ENCODE results near the gene SMARCAD1.
"Not testable (repeated sequence)": the region's sequence is repeated elsewhere in the genome, so short reads cannot be mapped to it uniquely, and the experiment has no call there.

Gene SMARCAD1

DNA sequence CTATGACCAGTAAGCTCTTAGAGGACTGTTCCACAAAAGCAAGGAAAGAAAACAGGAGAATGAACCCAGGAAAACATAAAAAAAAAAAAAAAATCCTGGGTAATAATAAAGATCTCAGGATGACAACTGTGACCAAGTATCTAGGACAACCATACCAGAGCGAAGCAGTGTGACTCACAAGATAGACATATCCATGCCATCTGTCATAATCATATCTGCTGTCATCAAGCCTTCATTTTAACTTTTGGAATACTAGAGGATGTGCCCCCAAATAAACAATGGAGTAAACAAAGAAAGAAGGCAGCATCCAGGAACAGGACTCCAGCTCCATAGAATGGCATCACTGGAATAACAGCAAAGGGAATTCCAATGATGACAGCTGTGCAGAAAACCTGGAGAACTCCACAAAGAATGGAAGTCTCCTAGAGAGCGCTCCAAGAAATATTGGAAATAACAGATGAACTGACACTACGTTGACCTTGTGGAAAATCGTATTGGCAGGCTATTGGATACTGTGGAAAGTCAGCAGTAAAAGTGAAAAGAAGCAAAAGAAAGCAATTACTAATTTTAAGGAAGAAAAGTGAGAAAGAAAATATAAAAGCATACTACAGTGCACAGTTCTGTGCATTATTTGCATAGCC is 99.7 kb downstream of the SMARCAD1 start:
- no peak overlapping the region for H3K27ac ChIP-seq
- no peak for DNase-seq
- no peaks in the 10 kb centered on the region for H3K36me3 ChIP-seq
- no peak overlapping the region for H3K4me3 ChIP-seq (ENCODE audit: low read depth, low read length)
- TF ChIP-seq, protein P1, sequence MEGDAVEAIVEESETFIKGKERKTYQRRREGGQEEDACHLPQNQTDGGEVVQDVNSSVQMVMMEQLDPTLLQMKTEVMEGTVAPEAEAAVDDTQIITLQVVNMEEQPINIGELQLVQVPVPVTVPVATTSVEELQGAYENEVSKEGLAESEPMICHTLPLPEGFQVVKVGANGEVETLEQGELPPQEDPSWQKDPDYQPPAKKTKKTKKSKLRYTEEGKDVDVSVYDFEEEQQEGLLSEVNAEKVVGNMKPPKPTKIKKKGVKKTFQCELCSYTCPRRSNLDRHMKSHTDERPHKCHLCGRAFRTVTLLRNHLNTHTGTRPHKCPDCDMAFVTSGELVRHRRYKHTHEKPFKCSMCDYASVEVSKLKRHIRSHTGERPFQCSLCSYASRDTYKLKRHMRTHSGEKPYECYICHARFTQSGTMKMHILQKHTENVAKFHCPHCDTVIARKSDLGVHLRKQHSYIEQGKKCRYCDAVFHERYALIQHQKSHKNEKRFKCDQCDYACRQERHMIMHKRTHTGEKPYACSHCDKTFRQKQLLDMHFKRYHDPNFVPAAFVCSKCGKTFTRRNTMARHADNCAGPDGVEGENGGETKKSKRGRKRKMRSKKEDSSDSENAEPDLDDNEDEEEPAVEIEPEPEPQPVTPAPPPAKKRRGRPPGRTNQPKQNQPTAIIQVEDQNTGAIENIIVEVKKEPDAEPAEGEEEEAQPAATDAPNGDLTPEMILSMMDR (IDR thresholded peaks at IDR 0.05; ENCODE audit: low read depth, low read length) = no peak
- no peaks in the 10 kb centered on the region for H3K9me3 ChIP-seq (ENCODE audit: severe bottlenecking)
- no peaks in the 10 kb centered on the region for H3K27me3 ChIP-seq (ENCODE audit: insufficient read depth, low read depth, severe bottlenecking)

GRCh38 chr4:94319927-94320326 is 112.3 kb downstream of the SMARCAD1 start:
- H3K36me3 ChIP-seq; H3K9me3 ChIP-seq (ENCODE audit: severe bottlenecking); H3K4me3 ChIP-seq (ENCODE audit: low read depth, low read length); H3K27ac ChIP-seq; H3K27me3 ChIP-seq (ENCODE audit: insufficient read depth, low read depth, severe bottlenecking); DNase-seq: not testable (repeated sequence)

DNA sequence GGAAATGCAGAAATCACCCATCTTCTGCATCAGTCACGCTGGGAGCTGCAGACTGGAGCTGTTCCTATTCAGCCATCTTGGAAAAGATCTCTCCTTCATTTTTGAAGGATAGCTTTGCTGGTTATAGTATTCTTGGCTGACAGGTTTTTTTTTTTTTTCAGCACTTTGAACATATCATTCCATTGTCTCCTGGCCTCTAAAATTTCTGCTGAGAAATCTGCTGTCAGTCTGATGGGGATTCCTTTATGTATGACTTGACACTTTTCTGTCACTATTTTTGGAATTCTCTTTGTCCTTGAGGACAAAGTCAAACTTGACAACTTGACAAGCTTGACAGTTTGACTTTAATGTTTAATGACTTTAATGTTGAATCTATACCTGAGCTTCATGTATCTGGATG is 118.2 kb downstream of the SMARCAD1 start:
- H3K27me3 ChIP-seq (ENCODE audit: insufficient read depth, low read depth, severe bottlenecking) = no peaks in the 10 kb centered on the region
- H3K9me3 ChIP-seq (ENCODE audit: severe bottlenecking) = peaks cover 14% of the 10 kb centered on the region
- H3K4me3 ChIP-seq (ENCODE audit: low read depth, low read length) = no peak overlapping the region
- H3K36me3 ChIP-seq = no peaks in the 10 kb centered on the region
- no peak overlapping the region for H3K27ac ChIP-seq
- TF ChIP-seq, protein P1 (IDR thresholded peaks at IDR 0.05; ENCODE audit: low read depth, low read length) = no peak
- DNase-seq = no peak

DNA sequence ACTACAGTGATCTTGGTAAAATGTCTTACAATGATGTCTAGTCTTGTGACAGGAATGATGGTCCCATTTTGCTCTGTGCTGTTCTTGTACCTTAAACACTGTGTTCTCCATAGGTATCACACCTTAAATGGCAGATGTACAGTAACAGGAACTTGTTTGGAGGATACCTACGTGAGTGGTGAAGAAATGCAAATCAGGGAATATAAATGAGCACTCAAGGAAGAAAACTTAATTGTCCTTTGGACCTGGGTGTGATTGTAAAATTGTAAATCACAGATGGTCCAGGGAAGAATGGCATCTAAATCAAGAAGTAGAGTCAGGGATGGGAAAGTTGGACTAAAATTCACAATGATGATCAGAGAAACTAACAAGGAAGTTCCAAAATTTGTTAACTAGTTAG is 122.3 kb downstream of the SMARCAD1 start:
- TF ChIP-seq, protein P1 (IDR thresholded peaks at IDR 0.05; ENCODE audit: low read depth, low read length) = no peak

DNA sequence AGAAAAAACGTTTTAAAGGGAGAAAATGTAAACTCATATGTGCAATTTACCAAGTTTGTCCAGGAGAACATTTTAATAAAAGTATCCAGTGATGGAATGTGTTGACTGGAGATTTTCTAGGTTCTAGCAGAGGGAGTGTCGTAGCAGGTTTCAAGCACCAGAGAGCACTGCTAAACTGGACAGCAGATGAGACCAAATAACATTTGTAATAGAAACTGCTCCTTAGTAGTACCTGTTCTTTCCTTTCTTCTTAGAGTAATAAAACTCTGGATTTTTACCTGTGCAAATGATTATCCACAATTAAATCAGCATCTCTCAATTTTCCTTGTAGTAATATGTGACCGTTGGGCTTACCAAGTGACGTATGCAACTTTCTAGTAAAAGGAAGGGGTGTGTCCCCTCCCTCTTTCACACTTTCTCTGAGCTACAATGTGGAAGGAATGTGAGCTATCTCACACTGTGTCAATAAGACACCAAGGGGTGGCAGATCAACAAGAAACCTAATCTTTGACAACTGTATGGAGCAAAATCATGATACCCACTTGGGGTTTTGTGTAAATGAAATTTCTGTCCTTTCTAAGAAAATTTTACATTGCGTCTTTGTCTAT is 125.4 kb downstream of the SMARCAD1 start:
- TF ChIP-seq, protein P1 (IDR thresholded peaks at IDR 0.05; ENCODE audit: low read depth, low read length) = peak; percentile 48; the same call in 1 of the 2 replicates
- no peaks in the 10 kb centered on the region for H3K9me3 ChIP-seq (ENCODE audit: severe bottlenecking)
- DNase-seq = no peak
- no peak overlapping the region for H3K27ac ChIP-seq
- no peaks in the 10 kb centered on the region for H3K27me3 ChIP-seq (ENCODE audit: insufficient read depth, low read depth, severe bottlenecking)
- H3K4me3 ChIP-seq (ENCODE audit: low read depth, low read length) = no peak overlapping the region
- no peaks in the 10 kb centered on the region for H3K36me3 ChIP-seq

More for the DNA sequence above, 122.3 kb downstream of the SMARCAD1 start:
- H3K36me3 ChIP-seq = no peaks in the 10 kb centered on the region
- peaks cover 12% of the 10 kb centered on the region for H3K9me3 ChIP-seq (ENCODE audit: severe bottlenecking)
- H3K4me3 ChIP-seq (ENCODE audit: low read depth, low read length) = no peak overlapping the region
- no peak overlapping the region for H3K27ac ChIP-seq
- no peaks in the 10 kb centered on the region for H3K27me3 ChIP-seq (ENCODE audit: insufficient read depth, low read depth, severe bottlenecking)
- DNase-seq = no peak

GRCh38 chr4:94333866-94334265 is 126.2 kb downstream of the SMARCAD1 start:
- TF ChIP-seq, protein P1 (IDR thresholded peaks at IDR 0.05; ENCODE audit: low read depth, low read length) = no peak

More at GRCh38 chr4:94333866-94334265, 126.2 kb downstream of the SMARCAD1 start:
- no peak overlapping the region for H3K4me3 ChIP-seq (ENCODE audit: low read depth, low read length)
- no peaks in the 10 kb centered on the region for H3K27me3 ChIP-seq (ENCODE audit: insufficient read depth, low read depth, severe bottlenecking)
- no peak for DNase-seq
- no peaks in the 10 kb centered on the region for H3K36me3 ChIP-seq
- H3K9me3 ChIP-seq (ENCODE audit: severe bottlenecking) = no peaks in the 10 kb centered on the region
- H3K27ac ChIP-seq = no peak overlapping the region

All from WERI-Rb-1 (cell line).